Stimulated activated CD8-positive, alpha-beta memory T cell treated with anti-CD3 and anti-CD28 coated beads, Interleukin-7, amount 100 ng/mL, for 4 hours (primary cell): ENCODE results near the gene RRP1B.
A peak's percentile ranks its signal among the peaks of the same experiment; 100 is the strongest.

ENCODE experiments used
- DNase-seq, 2 donors: peaks; one replicate each; pipeline ENCODE4 v3.0.0-alpha.2; 2020; ENCODE audit warnings: low read depth in 2 of 2

RRP1B gene

GRCh38 chr21:43726686-43727518 lies 67.5 kb downstream of the RRP1B start:
- DNase-seq, result no peak

DNA sequence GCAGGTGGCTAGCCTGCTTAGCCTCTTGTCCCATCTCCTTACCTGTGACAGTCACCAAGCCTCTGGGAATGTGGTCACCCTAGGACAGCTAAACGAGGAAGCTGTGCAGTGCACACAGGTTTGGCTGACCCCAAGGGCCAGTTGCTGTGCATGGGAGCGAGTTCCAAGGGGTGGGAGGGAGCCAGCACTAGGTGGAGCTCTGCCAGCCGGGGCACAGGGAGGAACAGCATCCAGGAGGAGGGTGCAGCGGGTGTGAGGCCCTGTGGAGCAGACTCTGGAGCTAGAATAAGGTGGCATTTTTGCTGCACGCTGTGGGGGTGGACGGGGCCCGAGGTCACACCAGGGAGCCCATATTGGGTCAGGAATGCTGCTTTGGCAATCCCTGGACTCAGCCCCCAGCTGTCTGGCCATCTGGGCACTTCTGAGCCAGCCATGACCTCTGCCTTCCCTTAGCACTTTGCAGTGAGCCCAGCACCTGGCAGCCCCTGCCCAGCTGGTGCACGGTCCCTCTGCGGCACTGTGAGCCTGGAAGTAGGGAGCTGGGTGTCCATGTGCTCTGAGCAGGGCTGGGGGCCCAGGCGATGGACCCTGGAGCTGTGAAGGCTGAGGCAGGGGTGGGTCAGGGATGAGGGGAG lies 68.3 kb downstream of the RRP1B start:
- no peak for DNase-seq

GRCh38 chr21:43728154-43728466 lies 68.8 kb downstream of the RRP1B start:
- no peak for DNase-seq

DNA sequence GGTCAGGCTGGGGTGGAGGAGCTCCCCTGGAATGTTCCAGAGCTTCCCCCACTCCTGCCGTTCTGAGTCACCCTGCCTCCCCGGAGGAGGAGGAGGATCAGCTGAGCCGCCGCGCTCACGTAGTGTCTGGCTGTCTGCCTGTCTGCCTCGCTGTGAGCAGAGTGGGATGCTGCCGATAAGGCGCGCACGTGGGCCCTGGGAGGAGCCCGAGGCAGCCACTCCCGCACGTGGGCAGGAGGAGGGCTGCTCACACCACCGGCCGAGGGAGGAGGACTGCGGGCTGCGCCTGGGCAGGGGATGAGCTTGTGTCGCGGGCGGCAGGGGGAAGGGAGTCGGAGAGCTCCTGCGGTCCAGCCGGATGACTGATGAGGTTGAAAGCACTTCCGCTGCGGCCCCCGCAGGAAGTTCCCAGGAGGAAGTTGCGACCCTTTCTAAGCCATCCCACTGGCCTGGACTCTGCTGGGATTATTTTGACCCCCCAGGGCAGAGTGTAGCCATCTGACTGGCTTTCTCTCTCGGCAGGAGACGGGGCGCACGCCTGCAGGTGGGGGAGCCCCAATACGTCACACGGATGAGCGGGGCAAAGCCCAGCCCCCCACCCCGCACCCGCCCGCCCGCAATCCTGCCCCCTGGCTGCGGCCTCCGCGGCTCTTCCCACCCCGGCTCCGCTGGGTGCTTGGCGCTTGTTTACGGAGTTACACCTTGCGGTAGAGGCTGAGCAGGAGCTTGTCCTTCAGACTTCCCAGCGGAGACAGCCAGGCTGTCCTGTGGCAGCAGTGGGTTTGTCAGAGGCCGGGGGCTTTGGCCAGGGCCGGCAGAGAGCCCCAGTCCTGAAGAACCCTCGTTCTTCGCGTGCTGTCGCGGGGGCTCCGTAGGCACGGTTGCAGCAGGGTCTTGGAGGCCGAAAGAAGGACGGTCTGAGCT lies 69.4 kb downstream of the RRP1B start:
- DNase-seq, result peak; percentile 79 to 88

GRCh38 chr21:43731476-43731875 lies 72.1 kb downstream of the RRP1B start:
- DNase-seq, result no peak

DNA sequence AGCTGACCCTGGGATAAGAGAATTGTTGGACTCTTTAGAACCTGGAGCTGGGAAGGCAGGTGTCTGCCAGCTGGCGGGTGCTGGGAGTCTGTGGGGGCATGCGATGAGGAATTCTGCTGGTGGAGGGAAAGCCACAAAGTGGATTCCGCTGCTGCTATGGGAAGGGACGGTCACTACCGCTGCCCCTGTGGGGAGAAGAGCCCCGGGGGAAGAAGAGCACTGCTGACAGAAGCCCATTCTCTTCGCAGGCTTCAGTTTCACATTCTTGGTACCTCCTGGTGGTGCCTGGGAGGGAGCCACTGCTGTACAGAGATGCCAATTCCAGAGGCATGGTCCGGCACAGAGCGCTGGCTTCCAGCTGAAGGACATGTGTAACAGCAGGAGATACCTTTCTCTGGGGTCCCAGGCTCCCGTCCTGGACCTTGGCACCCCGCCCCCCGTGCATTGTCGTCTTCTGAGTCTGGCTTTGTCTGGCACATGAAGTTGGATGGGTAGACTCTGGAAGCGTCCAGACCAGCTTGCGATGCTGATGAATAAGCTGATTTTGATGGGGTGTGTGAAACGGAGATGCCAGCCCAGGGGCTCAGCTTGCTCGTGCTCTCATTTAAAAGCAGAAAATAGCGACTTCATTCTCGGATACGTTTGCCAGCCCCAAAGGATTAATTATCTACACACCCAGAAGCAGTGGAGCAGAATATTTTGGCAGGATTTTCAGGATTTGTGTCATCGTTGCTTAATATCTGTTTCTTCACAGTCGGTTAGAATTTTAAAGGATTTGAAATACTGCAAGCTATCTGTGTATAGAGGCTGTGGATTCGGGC lies 72.7 kb downstream of the RRP1B start:
- no peak for DNase-seq

- DNase-seq, result no peak
These were observed 73.7 kb downstream of the RRP1B start for GRCh38 chr21:43733060-43733459.

- DNase-seq, result peak in 1 of 2 donors; percentile 49
These were observed 74.2 kb downstream of the RRP1B start for GRCh38 chr21:43733529-43734071.

DNA sequence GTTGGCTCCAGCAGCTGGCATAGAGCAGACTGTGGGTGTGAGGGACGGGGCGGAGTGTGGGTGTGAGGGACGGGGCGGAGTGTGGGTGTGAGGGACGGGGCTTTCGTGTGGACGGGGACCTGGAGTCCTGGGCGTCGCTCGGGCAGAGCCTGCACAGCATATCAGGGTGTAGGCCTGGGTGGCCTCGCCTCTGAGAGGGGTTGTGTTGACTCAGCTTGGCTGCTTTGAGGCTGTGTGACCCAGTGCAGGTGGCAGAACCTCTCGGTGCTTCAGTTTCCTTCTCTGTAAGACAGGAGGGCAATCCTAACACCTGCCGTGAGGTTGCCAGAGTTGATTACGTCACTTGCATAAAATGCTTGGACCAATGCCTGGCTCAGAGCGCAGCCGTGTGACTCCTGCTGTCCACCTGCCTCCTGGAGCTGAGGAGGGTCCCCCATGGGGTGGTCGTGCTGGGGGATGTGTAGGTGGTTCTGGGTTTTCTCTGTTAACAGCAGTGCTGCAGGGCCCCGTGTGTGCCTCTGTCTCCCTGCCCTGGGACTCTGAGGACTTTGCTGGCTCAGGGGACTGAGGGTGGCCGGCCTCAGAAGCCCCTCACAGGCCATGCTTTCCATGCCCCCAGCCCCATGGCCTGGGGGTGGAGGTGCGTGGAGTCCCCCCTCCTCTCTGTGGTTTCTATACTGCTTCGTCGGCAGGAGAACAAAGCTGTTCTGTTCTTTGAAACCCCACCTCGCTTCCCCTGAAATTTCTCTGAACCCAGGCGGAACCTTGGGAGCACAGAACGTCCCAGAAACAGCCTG lies 75.0 kb downstream of the RRP1B start:
- DNase-seq, result no peak

DNA sequence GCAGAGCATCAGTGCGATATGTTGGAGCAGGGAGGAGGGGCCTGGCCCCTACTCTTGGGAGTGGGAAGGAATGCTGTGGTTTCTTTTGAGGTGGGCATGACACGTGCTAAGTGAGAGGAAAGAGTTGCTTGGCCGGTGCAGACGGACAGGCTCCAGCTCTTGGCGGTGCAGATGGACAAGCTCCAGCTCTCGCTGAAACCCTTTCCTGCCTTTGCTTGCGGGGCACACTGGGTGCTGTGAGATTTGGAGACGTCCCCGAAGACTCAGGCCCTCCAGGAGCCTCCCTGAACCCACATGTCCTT lies 75.5 kb downstream of the RRP1B start:
- DNase-seq, result no peak

- DNase-seq, result no peak
These were observed 76.1 kb downstream of the RRP1B start for GRCh38 chr21:43735236-43736091.

- DNase-seq, result no peak
These were observed 77.0 kb downstream of the RRP1B start for GRCh38 chr21:43736224-43736883.

DNA sequence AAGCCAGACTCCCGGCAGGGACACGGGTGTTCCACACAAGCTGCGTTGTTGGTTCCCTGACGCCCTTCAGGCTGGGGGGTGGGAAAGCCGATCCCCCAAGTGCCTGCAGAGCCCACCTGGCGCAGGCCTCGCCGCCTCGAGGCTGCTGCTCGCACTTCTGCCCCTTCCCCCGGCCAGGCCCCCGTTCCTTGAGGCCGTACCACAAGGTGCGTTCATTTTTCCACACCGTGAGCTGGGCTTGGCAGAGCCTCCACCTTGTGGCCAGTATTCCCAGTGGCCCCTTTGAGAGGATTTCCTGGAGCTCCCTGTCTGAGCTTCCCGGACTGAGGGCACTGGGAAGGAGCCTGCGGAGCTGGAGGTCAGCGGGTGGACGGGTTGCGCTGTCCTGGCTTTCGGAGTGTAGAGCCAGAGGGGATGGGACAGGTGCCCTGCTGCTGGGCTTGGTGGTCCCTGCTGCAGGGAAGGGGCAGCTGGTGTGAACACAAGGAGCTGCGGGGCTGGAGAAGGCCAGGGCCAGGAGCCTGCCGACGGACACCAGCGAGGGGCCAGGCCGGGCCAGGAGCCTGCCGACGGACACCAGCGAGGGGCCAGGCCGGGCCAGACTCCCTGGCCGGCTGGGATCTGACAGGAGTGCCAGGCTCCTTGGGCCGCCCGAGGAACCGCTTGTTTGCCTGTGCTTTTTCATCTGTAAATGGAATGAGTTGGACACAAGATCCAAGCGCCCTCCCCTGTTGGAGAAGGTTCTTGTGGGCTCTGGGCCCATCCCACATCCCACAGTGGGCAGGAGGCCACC lies 78.0 kb downstream of the RRP1B start:
- no peak for DNase-seq

DNA sequence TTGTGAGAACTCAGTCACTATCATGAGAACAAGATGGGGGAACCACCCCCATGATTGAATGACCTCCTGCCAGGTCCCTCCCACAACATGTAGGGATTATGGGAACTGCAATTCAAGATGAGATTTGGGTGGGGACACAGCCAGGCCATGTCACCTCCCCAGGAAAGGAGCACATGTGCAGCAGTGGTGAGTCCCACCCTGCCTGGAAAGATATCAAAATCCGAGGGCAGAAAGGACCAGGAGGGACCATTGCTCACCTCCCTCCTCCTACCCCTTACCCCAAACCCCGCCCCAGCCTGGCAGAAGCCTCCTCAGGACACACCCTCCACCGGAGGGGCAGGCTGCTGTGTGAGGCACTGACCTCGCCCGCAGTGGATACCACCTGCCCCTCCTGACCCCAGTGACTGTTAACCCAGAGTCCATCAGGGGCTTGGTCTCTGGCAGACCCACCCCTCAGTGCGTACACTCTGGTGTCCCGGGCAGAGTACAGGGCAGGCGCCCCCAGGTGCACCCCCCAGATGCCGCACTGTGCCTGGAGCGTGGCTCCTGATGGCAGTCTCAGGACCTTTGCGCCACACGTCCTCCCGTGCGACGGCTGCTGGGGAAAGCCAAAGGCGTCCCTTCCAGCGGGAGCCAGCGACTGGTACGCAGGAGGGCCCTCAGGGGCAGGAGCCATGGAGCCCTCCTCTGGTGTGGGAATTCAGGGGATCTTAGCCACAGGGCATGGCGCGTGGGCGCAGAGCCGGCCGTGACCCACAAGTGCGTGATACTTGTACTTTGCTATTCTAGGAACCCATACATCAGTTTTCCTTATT lies 80.5 kb downstream of the RRP1B start:
- DNase-seq, result no peak

DNA sequence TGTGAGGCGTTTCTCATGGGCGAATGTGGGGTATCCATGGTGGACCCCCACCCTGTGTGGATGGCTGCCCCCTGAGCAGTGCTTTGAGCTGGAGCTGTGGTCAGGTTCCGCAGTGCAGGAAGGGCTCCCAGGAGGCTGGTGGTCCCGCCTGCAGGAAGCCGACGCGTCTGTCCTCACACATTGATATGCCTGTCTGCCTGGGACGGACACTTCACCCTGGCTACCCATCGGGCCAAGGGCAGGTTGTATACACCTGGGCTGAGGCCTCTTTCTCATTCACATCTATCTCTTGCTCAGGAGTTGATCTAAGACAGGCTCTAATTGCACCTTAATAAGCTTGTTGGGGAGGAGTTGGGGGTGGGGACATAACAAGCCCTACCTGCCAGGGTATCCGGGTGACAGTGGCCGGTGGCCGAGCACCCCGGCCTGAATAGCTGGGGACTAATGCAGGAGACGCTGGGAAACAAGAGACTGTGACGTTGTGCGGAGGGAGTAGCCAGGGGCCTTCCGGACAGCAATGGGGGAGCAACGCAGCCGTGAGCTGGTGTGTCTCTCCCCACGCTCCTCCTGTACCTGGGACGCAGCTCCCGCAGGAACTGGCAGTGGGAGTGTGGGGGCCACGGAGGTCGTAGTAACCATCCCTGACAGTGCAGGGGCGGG lies 81.3 kb downstream of the RRP1B start:
- DNase-seq, result no peak

DNA sequence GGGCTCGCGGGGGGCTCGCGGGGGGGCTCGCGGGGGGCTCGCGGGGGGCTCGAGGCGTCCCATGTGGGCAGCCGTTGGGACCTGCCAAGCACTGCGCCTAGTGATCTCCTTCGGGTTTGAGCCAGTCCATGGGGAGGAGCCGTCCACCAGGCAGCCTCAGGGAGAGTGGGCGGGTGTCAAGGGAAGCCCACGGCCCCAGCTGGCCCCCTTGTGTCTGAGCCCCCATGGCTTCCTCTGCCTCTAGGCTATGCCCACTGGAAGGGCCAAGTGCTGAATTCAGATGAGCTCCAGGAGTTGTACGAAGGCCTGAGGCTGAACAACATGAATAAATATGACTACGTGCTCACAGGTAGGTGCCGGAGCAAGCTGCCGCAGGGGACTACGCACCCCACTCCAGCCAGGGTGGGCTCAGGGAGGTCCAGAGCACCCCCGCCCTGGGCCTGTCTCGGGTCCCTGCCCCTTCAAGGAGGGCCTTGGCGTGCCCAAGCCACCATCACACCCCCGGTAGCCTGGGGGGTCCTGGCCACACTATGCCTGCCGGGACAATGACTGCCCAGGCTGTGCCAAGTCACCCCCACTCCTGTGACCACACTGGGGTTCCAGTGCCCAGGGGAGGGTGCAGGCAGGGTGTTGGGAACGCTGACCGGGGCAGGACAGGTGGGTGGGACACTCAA lies 82.2 kb downstream of the RRP1B start:
- DNase-seq, result no peak
